D721Med (cell line): ENCODE data around the gene DIS3L2.

ENCODE experiments used
- DNase-seq: peaks from one replicate; pipeline ENCODE4 v3.0.0; 2011; ENCODE audit warnings: low spot score; ENCODE audit not compliant: insufficient read length
- FAIRE-seq: peaks from 2 replicates; lab custom pipeline; 2011; peaks lifted over from hg19 to GRCh38; lab: Jason Lieb, UNC
- TF ChIP-seq, protein P1 (sequence below): IDR thresholded peaks from 2 replicates; pipeline ENCODE4 v1.5.1; 2012; ENCODE audit warnings: mild to moderate bottlenecking, control low read depth; ENCODE audit not compliant: insufficient read depth; ENCODE audit errors: missing control alignments

The DIS3L2 gene

DNA sequence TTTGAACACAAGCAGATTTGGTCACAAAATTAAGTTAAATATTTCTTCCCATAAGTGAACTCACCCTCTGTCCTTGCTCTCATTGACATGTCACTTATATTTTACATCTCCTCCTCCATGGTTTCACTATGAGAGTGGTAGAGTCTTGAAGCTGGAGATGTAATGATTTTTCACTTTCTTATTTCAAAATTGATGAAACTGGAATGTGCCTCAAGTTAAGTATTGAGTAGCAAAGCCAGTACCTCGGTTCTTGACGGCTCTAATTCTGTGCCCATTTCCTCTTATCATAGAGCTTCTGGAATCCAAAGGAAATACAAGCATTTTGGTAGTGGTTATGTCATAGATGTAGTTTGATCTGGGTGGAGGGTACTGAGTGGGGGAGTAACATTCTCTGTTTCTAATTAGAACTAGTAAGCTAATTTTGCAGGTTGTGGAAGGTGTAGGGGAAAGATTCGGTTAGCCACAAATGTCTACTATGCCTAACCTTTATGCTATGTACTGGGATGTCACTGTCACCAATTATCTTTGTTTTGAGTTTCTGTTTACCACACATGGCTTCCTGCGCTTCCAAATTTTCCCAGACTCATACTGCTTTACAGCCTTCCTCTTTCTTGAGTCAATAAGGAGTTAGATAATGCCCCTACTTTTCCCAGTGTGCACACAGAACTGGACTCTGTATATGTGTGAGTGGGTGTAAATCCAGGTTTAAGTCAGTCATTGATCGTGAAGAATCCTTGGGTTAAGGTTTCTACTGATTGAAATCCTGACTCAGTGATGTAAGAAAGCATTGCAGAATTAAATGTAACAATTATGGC lies 96.8 kb downstream of the DIS3L2 start:
- FAIRE-seq (no peak), DNase-seq (no peak)
- TF ChIP-seq, protein P1, sequence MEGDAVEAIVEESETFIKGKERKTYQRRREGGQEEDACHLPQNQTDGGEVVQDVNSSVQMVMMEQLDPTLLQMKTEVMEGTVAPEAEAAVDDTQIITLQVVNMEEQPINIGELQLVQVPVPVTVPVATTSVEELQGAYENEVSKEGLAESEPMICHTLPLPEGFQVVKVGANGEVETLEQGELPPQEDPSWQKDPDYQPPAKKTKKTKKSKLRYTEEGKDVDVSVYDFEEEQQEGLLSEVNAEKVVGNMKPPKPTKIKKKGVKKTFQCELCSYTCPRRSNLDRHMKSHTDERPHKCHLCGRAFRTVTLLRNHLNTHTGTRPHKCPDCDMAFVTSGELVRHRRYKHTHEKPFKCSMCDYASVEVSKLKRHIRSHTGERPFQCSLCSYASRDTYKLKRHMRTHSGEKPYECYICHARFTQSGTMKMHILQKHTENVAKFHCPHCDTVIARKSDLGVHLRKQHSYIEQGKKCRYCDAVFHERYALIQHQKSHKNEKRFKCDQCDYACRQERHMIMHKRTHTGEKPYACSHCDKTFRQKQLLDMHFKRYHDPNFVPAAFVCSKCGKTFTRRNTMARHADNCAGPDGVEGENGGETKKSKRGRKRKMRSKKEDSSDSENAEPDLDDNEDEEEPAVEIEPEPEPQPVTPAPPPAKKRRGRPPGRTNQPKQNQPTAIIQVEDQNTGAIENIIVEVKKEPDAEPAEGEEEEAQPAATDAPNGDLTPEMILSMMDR: no peak

DNA sequence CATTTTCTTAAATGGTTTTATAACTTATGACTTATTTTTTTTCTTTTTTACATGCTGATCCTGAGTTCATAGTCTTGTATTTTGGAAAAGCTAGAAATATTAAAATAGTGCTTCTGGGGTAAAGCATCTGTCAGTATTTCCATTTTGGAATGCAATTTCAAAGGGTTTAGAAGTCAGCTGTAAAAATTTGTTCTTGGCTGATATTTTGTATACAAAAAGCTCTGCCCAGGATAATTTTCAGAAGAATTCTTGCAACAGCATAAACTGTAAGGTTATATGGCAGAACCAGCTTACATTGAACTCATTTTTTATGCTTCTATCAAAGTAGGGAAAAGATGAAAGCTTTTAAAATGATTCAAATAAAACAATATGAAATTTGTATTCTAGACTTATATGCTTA lies 97.4 kb downstream of the DIS3L2 start:
- FAIRE-seq (no peak), DNase-seq (no peak)
- TF ChIP-seq, protein P1: no peak

GRCh38 chr2:232061265-232061664 lies 99.8 kb downstream of the DIS3L2 start:
- no peak for DNase-seq
- TF ChIP-seq, protein P1: no peak
- no peak for FAIRE-seq

- DNase-seq (no peak), FAIRE-seq (no peak)
- TF ChIP-seq, protein P1: no peak
These were observed 111.5 kb downstream of the DIS3L2 start for GRCh38 chr2:232073026-232073425.

DNA sequence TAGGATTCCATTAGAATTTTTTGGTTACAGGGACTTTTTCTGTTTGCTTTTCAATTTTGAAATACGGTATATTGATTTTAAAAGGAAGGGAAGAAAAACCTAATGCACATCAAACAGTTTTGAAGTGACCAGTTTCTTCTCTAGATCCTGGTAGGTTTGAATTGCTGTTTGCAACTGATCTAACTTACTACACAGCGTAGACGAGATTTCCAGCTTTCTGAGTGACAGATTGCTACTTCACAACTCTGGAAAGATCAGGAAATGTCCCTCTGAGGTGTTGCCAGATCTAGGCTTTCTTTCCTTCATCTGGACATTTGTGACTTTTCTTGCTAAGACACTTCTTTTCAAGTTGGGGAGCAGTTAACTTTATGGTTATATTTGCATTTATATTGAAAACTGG lies 112.2 kb downstream of the DIS3L2 start:
- TF ChIP-seq, protein P1: no peak
- FAIRE-seq: no peak
- DNase-seq: no peak

DNA sequence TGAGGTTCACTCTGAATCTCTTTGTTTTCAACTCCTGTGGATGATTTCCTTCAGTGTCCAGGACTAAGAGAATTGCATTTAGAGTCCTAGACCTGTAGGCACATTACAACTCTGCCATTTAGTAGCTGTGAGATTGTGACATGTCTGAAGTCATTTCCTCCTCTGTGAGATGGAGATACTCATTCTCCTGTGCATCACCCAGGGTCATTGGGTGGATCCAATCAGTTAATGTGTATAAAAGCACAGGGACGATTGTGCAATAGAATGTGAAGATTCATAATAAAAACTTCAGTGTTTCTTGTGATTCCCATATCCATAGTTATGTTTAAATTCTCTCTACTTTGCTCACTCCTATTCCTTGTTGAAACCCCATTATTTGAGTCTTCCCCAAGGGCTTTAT lies 113.6 kb downstream of the DIS3L2 start:
- TF ChIP-seq, protein P1: no peak
- FAIRE-seq (no peak), DNase-seq (no peak)

DNA sequence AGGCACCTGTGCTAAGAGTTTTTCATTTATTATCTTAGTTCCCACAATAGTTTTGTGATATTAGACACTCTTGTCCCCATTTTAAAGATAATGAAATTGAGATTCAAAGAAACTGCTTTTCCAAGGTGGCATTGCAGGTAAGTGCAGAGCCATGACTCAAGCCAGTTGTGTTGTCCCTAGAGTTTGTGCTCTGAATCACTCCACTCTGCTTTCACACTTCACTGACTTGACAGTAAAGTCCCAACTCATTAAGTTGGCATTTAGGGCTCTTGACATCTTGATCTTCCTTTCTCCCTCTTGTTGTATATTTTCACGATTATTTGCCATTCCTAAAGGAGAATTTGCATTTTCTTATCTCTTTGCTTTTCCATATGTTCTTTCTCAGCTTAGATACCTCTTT lies 114.3 kb downstream of the DIS3L2 start:
- no peak for DNase-seq

More for the DNA sequence above, 114.3 kb downstream of the DIS3L2 start:
- no peak for FAIRE-seq
- TF ChIP-seq, protein P1: no peak
